GM19099 (cell line): ENCODE data around the gene CIROP.

Experiments used
- POLR2A ChIP-seq: IDR thresholded peaks from 3 replicates; pipeline ENCODE4 v1.6.1; 2011; ENCODE audit warnings: low read depth; ENCODE audit not compliant: insufficient read length; ENCODE audit errors: extremely low read depth

Gene CIROP

GRCh38 chr14:23070262-23071129 lies 34.3 kb downstream of the CIROP start:
- no peak for TF ChIP-seq POLR2A

- no peak for TF ChIP-seq POLR2A
Observed at GRCh38 chr14:23069413-23069806, 35.4 kb downstream of the CIROP start.

GRCh38 chr14:23068789-23069412 lies 35.9 kb downstream of the CIROP start:
- no peak for TF ChIP-seq POLR2A

- TF ChIP-seq POLR2A: no peak
Observed at GRCh38 chr14:23067847-23068788, 36.7 kb downstream of the CIROP start.

GRCh38 chr14:23066855-23067744 lies 37.7 kb downstream of the CIROP start:
- no peak for TF ChIP-seq POLR2A

DNA sequence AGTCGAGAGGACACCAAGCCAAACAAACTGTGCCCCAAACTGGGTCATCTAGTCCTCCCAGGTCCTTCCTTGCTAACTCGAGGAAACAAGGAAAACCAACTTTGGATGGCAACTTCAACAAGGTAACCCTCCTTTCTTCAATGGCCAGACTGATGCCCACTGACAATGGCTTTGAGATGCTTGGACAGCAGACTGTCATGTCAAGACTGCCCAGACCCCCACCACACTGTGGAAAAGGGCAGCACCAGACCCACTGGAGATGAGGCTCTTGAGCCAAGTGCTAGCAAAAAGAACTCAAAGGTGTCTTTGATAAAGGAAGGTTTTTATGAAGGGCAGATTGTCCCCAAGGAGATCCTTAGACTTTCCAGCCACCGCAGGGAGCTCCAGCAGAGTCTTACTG lies 38.4 kb downstream of the CIROP start:
- TF ChIP-seq POLR2A: no peak

DNA sequence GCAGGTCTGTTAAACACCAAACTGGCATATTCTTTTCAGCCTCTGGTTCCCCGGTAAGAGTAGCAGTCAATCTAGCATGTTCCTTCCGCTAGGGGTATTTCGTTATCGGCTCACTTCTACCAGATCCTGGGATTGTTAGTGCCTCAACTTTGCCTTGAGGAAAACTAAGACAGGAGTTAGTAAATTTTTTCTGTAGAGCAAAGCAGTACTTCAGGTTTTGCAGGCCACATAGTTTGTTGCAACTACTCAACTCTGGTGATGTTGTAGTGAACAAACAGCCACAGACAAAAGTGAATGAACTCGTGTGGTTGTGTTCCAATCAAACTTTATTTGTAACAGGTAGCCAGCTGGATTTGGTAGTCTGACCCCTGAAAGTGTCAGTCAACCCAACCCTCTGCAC lies 41.2 kb downstream of the CIROP start:
- no peak for TF ChIP-seq POLR2A

- TF ChIP-seq POLR2A: no peak
Observed at GRCh38 chr14:23062002-23062401, 42.8 kb downstream of the CIROP start.

DNA sequence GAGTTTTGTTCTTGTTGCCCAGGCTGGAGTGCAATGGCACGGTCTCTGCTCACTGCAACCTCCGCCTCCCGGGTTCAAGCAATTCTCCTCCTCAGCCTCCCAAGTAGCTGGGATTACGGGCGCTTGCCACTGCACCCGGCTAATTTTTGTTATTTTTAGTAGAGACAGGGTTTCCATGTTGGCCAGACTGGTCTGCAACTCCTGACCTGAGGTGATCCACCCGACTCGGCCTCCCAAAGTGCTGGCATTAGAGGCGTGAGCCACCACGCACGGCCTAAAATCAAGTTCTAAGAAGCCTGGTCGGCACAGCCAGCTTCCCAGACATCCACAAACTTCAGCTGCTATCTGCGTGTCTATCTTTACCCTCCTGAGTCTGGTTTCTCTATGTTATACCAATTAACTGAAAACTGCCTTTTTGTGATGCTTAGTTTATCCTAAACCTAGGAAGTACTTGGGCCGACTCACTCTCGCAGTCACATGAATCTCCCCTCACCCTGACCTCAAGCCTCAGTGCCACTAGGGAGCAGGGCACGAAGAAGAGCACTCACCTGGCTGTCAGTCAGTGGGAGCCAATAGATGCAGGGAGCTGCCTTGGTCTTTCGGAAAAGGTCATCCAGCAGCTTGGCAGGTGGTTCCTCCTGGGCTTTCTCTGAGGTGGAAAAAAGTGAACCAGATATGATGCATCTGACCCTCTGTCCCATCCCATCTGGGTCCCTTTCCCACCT lies 44.1 kb downstream of the CIROP start:
- no peak for TF ChIP-seq POLR2A

GRCh38 chr14:23058654-23059504 lies 45.9 kb downstream of the CIROP start:
- TF ChIP-seq POLR2A: no peak

DNA sequence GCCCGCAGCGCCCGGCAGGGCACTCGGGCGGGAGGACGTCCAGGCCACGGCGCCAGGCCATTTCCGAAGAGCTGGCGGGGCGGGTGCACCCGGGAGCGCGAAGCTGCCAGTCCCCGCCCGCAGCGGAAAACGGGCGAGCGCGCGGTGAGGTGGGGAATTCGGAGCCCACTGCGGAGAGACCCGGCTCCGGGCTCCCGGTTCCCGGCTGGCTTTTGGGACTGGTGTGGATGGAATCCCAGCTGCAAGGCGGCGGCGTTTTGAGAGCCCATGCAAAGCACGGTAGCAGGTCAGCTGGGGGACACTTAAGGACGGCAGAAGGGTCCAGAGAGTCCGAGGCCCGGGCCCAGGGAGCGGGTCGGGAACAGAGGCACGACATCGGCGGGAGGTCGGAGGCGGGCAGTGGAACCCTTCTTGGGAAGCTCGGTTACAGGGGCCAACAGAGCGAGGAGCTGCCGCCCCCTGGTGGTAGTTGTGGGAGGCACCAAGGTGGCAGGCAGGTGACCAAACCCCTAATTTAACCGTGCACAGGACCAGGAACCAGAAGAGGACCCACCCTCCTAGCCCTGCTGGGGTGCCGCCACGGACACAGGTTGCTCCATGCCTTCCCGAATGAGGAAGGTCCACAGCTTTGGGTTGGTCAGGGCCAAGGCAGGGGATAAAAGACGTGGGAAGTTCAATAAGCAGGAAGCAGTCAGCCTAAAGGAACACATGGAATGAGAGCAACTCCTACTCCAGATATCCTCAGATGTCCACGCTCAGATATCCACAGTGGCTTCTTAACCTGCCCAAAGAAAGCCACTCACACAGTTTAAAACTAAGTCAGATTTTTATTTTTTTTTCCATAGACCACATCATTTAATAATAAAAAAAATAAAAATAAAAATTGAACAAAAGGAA lies 46.8 kb downstream of the CIROP start:
- TF ChIP-seq POLR2A: no peak

DNA sequence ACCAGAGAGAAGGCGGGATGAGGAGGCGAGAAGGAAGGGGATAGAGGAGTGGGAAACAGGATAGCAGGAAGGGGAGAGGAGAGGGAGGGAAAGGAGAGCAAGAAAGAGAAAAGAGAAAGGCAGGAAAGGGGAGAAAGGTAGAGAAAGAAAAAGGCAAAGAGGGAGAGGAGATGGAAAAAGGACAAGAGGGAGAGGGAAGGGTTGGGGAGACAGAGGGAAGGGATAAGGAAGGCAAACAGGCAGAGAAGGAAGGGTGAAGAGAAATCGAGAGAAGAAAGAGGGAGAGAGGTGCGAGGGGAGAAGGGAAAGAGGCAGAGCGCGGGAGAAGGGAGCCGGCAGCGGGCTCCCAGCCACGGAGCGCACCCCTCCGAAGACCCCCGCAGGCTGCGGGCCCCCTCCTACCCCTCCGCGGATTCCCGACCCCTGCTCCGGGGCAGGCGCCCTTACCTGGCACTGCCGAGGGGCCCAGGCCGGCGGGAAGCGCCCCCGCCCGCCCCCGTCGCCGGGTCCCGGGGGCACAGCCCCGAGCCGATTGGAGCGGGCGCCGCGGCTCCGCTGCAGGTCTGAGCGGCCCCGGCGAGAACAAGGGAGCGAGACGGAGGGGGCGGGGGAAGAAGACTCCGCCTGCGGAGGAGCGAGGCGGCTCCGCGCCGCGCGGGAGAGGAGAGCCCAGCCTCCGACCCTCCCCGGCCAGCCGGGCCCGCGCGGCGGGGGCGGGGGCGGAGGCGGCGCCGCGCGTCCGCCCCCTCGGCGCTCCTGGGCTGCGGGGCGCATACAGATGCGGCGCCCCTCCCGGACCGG lies 47.6 kb downstream of the CIROP start, which contains the start of gene CDH24:
TSS of gene CDH24 (minus strand) at position 565 of the 801 bp plus-strand sequence. CDS start 1,787 bp downstream, outside the sequence.
- peak; percentile 41 for TF ChIP-seq POLR2A
